Measurements from ENCODE around the gene CCNL1. TPM values are rescaled to one million over a fixed set of nuclear protein-coding genes. Genes with fewer than 3 reads are reported as not detected.

Gene CCNL1
- total and polyA plus RNA-seq, 2 of the 8 experiments (the other 6 are each of a cell fraction or from before 2014, with no cell fraction given), result 64.5 to 68.6 TPM

GRCh38 chr3:157163217-157163953, 3.4 kb upstream of the CCNL1 start (continued):
- TF ChIP-seq CHD2 (IDR thresholded peaks at IDR 0.05; ENCODE audit: low read length), result no peak
- TF ChIP-seq, protein P1, sequence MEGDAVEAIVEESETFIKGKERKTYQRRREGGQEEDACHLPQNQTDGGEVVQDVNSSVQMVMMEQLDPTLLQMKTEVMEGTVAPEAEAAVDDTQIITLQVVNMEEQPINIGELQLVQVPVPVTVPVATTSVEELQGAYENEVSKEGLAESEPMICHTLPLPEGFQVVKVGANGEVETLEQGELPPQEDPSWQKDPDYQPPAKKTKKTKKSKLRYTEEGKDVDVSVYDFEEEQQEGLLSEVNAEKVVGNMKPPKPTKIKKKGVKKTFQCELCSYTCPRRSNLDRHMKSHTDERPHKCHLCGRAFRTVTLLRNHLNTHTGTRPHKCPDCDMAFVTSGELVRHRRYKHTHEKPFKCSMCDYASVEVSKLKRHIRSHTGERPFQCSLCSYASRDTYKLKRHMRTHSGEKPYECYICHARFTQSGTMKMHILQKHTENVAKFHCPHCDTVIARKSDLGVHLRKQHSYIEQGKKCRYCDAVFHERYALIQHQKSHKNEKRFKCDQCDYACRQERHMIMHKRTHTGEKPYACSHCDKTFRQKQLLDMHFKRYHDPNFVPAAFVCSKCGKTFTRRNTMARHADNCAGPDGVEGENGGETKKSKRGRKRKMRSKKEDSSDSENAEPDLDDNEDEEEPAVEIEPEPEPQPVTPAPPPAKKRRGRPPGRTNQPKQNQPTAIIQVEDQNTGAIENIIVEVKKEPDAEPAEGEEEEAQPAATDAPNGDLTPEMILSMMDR (IDR thresholded peaks at IDR 0.05; ENCODE audit: control extremely low read depth in 1 of 3, insufficient read depth in 1 of 3, low read depth in 1 of 3, low read length in 3 of 3), result no peak
- TF ChIP-seq FOSL1 (IDR thresholded peaks at IDR 0.05; ENCODE audit: insufficient read depth, low read depth, low read length), result no peak
- no peak for TF ChIP-seq KDM1A (IDR thresholded peaks at IDR 0.05; ENCODE audit: borderline replicate concordance, low read length)
- TF ChIP-seq HDAC2 (IDR thresholded peaks at IDR 0.05; ENCODE audit: borderline replicate concordance in 1 of 2, low read depth in 2 of 2, low read length in 2 of 2), result no peak
- TF ChIP-seq EGR1 (IDR thresholded peaks at IDR 0.05; ENCODE audit: borderline replicate concordance, low read depth, low read length), result no peak
- TF ChIP-seq SP1 (IDR thresholded peaks at IDR 0.05; ENCODE audit: low read depth, low read length), result no peak
